ENCODE data around the gene VPS33B. TPM values are rescaled to one million over a fixed set of nuclear protein-coding genes. Genes with fewer than 3 reads are reported as not detected.

VPS33B gene
- total RNA-seq, 2 experiments from 2014 or later, result 22.8 to 25.9 TPM

DNA sequence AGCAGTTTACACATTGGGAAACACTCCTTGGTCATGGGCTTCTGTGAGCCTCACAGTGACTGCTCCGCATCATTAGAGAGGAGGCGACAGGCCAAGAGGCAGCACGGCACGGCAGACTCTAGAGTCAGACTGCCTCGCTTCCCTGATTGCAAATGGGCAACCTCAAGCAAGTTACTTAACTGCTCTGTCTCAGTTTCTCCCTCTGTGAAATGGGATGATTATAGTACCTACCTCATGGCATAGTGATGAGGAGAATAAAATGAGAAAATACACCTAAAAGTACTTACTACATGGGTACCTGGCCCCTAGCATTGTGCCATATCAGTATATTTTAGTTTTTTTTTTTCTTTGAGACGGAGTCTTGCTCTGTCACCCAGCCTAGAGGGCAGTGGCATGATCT lies 71.7 kb downstream of the VPS33B start:
- ChIA-PET POLR2A (no interaction called here), CTCF (interaction anchor here (4.6 kb wide), 1 partner anchor 18 kb away, joined by 18 read pairs; the partner anchor contains the start of gene HDDC3)
- no peak overlapping the region for H3K4me3 Mint-ChIP-seq
- DNase-seq (no peak), ATAC-seq (no peak)
- peaks cover 40% of the 10 kb centered on the region for H3K36me3 Mint-ChIP-seq (ENCODE audit: low read depth)
- intact Hi-C loops (cut with DNase I, micrococcal nuclease), result no loop called here
- H3K9me3 Mint-ChIP-seq (ENCODE audit: low read depth), result no peaks in the 10 kb centered on the region
- H3K27me3 Mint-ChIP-seq, result no peaks in the 10 kb centered on the region
- H3K27ac Mint-ChIP-seq, result no peak overlapping the region
- peaks cover 5% of the 10 kb centered on the region for H3K4me1 Mint-ChIP-seq

DNA sequence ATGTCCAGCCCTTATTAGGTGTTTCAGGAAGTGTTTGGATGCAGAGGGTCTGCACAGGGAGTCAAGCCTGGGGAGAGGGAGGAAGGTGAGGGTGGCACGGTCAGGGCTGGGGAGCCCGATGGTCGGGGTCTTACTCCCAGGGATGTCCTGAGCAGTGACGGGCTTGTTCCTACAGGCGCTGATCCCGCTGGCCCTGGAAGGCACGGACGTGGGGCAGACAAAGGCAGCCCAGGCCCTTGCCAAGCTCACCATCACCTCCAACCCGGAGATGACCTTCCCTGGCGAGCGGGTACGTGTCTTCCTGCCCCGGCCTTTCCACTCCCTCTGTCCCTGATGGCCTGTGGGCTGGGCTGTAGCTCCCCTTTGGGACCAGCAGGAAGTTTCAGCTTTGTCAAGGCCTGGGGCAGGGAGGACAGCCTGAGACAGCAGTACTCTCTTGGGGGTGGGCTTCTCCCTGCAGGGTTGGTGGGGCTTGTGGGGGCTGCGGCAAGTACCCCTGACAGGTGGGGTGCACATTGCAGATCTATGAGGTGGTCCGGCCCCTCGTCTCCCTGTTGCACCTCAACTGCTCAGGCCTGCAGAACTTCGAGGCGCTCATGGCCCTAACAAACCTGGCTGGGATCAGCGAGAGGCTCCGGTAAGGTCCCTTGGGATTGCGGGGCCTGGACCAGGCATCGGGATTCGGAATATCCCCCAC lies 72.3 kb downstream of the VPS33B start:
- ChIA-PET POLR2A (no interaction called here), CTCF (interaction anchor here (4.6 kb wide), 1 partner anchor 17 kb away, joined by 18 read pairs; the partner anchor contains the start of gene HDDC3)
- H3K9me3 Mint-ChIP-seq (ENCODE audit: low read depth), result no peaks in the 10 kb centered on the region
- H3K4me1 Mint-ChIP-seq, result peaks cover 5% of the 10 kb centered on the region
- no peak for DNase-seq
- ATAC-seq, result no peak
- intact Hi-C loops (cut with DNase I, micrococcal nuclease), result no loop called here
- peaks cover 41% of the 10 kb centered on the region for H3K36me3 Mint-ChIP-seq (ENCODE audit: low read depth)
- H3K4me3 Mint-ChIP-seq, result no peak overlapping the region
- no peaks in the 10 kb centered on the region for H3K27me3 Mint-ChIP-seq
- H3K27ac Mint-ChIP-seq, result no peak overlapping the region

Other genes starting within 250 kb of the VPS33B start
- gene FURIN, start 154.0 kb downstream of the VPS33B start, total RNA-seq, result 100 to 1,000 TPM; 406 to 422 TPM
- gene FES, start 138.1 kb downstream of the VPS33B start, total RNA-seq, result 10 to 100 TPM; 12.2 to 15.6 TPM
- gene MAN2A2, start 119.3 kb downstream of the VPS33B start, total RNA-seq, result 100 to 1,000 TPM in 1 of 2 experiments, 10 to 100 TPM in 1; 76.6 to 104 TPM
- 10 to 100 TPM; 34.2 to 41.2 TPM for gene HDDC3, start 90.0 kb downstream of the VPS33B start, total RNA-seq
- gene UNC45A, start 87.3 kb downstream of the VPS33B start, total RNA-seq, result 10 to 100 TPM; 51.4 to 65.6 TPM
- 10 to 100 TPM; 28.9 to 37.4 TPM for gene RCCD1, start 67.7 kb downstream of the VPS33B start, total RNA-seq
- 100 to 1,000 TPM; 111 to 157 TPM for gene PRC1, start 28.1 kb downstream of the VPS33B start, total RNA-seq
- under 1 TPM; 0.05 TPM for gene SV2B, start 77.7 kb upstream of the VPS33B start, total RNA-seq

Data from activated CD4-positive, alpha-beta T cell treated with anti-CD3 and anti-CD28 coated beads for 36 hours (primary cell).